ENCODE results near the gene TXN2.
"Not testable (repeated sequence)": the region's sequence is repeated elsewhere in the genome, so short reads cannot be mapped to it uniquely, and the experiment has no call there.

Gene TXN2, protein sequence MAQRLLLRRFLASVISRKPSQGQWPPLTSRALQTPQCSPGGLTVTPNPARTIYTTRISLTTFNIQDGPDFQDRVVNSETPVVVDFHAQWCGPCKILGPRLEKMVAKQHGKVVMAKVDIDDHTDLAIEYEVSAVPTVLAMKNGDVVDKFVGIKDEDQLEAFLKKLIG

DNA sequence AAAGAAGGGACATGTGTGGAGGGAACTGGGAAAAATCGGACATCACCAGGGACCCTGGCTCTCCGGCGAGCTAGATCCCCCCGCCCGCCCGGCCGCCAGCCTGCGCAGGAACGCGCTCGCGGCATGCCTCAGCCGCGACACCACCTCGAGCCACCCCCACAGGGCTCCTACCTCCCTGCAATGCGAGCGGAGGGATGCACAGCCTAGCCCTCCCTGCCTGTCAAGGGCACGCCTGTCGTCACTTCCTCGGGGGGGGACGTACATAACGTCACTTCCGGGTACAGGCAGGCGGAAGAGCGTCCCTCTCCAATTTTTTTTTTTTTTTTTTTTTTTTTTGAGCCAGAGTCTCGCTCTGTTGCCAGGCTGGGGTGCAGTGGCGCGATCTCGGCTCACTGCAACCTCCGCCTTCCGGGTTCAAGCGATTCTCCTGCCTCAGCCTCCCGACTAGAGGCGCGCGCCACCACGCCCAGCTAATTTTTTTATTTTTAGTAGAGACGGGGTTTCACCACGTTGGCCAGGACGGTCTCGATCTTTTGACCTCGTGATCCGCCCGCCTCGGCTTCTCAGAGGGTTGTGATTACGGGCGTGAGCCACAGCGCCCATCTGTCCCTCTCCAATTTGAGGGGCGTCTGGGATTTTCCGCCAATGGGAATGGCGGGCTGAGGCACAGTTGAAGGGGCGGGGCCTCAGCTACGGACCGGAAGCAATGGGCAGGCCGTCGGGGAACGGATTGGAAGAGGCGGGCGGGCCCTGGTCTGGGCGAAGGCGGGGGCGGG is at the start of gene TXN2:
TSS of gene TXN2 (minus strand) at position 248 of the 776 bp plus-strand sequence. CDS start 803 bp downstream, outside the sequence.
- peak; percentile 92 for DNase-seq (ENCODE audit: low read depth)

DNA sequence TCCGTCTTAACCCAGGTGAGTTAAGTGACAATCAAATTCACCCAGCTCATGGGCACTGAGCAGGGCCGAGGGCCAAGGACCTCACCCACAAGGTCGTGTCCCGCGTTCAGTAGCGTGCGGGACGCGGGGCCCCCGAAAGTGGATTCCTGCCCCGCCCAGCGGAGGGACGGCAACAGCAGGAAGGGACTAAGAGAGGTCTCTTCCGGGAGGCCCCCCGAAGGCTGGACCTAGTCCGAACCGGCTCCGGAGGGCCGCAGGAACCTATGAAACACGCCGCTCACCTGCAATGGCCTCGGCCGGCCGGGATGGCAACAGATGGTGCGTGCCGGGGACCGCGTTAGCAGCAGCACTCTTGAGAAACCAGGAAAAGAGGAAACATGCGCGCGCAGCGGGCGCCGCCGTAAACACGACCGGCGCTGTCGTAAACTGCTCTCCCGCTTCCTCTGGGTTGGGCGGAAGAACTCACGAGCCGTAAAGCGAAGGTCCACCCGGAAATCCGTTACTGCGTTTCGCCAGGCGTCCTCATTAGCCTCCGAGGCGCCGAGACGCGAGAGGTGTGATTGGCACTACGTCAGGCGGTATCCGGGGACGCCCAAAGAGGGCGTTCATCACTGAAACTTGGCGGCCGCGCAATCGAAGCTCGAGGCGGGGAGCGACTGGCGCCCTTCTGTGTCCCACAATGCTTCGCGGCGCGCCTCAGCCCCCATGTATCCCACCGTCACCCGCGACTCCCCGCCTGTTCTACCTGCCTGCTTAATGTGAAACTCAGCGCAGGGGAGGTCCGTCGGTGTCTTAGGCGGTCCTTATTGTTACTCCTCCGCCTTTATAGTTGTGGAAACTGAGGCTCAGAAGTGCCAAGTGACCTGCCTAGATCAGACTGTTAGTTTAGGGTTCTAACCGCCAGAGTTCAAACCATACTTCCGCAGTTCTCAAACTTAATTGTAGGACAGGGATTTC is 47.6 kb upstream of the TXN2 start, which contains the start of gene EIF3D:
TSS of gene EIF3D (minus strand) at position 372 of the 957 bp plus-strand sequence. CDS start 3,045 bp downstream, outside the sequence.
- DNase-seq (ENCODE audit: low read depth): peak; percentile 97

DNA sequence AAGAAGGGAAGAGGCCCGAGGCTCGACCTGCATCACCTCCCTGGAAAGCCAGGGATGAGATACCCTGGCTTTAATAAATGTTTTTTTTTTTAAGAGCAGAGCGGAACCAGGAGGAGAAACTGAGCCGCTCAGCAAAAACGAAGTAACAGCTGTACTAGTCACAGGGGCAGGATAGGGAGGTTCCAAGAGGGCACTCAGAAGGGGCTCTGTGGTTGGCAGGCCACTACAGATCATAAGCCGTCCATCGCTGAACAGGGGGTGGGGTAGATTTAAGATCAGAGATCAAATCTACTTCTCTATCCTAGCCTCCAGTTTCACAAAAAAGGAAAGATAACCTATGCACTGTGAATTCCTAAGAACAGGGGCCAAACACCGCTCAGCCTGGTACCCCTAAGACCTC is 46.9 kb upstream of the TXN2 start:
- DNase-seq (ENCODE audit: low read depth): no peak

DNA sequence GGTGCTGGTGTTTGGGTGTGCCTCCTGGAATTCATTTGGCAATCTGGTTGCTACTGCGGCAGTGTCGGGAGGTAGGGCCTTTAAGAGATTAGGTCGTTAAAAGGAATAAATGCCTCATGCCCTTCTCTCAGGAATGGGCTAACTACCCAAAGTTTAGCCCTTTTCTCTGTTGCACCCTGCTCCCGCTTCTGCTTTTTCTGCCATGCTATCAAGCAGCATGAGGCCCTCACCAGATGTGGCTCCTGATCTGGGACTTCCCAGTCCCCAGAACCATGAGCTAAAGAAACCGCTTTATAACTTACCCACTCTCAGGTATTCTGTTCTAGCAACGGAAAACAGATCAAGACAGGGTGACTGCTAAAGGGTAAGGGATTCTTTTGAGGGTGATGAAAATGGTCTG is 41.2 kb upstream of the TXN2 start:
- no peak for DNase-seq (ENCODE audit: low read depth)

DNA sequence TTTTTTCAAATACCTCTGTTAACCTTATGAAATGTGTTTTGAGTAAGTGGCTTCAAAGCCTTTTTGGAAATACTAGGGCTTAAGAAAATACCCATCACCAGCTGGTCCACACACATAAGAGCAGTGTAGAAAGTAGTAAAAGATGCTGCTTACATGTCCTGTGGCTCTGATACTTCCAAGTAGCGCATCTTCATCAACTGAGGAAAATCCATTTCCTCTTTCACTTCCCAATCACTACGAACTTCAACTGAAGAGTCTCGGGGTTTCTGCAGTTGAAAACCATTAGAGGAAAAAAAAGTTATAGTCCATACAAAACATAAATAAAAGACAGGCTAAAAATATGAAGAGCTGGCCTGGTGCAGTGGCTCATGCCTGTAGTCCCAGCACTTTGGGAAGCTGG is 39.0 kb upstream of the TXN2 start:
- no peak for DNase-seq (ENCODE audit: low read depth)

DNA sequence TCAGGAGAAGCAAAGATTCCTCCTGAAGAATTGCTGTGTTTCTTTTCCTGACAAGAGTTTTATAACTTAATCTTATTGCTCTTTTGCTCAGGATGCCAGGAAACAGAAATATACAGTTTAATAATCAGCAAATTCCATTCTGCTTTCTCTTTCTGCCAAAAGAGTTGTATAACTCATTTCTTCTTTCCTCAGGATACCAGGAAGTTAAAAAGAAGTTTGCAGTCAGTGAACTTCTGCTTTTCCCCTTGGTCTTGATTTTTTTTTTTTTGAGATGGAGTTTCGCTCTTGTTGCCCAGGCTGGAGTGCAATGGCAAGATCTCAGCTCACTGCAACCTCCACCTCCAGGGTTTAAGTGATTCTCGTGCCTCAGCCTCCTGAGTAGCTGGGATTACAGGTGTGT is 38.5 kb upstream of the TXN2 start:
- not testable (repeated sequence) for DNase-seq (ENCODE audit: low read depth)

DNA sequence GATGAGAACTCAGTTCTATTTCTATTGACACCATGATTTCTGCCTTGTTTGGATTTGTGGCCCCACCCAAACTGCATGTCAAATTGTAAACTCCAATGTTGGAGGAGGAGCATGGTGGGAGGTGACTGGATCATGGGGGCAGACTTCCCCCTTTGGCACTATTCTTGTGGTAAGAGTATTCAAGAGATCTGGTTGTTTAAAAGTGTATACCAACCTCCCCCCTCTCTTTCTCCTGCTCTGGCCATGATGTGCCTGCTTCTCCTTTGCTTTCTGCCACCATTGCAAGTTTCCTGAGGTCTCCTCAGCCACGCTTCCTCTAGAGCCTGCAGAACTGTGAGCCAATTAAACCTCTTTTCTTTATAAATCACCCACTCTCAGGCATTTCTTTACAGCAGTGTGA is 33.3 kb upstream of the TXN2 start:
- DNase-seq (ENCODE audit: low read depth): no peak

DNA sequence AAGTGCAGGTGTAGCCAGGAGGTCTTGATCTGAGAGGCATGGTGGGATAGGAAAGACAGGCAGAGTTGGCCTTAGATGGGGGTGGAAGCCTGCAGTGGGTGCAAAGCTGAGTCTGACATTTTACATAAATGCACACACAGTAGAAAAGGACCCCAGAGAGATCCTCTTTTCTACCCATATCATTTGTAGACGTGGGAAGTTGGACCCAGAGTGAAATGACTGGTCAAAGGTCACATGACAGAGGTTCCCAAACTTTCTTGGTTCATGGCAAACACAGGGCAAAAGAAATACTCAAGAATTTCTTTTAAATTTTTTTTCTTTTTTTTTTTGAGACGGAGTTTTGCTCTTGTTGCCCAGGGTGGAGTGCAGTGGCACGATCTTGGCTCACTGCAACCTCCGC is 31.6 kb upstream of the TXN2 start:
- no peak for DNase-seq (ENCODE audit: low read depth)

DNA sequence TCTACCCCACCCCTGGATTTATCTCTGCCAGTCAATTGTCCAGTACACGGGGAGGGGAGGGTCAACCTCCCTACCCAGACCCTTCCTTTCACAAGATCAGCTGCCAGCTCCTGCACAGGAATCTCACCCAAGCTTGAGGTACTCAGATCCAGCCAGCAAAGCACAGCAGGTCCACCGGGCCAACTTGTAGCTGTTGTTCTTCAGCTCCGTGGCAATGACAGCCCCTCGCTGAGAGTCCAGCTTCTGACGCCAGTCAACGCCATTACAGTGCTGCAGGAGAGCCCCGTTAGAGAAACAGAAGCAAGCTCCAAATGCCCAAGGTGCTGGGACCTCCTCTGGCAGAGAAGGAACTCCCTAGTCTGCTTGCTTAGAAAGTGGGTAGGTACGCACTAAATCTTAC is 30.9 kb upstream of the TXN2 start:
- DNase-seq (ENCODE audit: low read depth): no peak

DNA sequence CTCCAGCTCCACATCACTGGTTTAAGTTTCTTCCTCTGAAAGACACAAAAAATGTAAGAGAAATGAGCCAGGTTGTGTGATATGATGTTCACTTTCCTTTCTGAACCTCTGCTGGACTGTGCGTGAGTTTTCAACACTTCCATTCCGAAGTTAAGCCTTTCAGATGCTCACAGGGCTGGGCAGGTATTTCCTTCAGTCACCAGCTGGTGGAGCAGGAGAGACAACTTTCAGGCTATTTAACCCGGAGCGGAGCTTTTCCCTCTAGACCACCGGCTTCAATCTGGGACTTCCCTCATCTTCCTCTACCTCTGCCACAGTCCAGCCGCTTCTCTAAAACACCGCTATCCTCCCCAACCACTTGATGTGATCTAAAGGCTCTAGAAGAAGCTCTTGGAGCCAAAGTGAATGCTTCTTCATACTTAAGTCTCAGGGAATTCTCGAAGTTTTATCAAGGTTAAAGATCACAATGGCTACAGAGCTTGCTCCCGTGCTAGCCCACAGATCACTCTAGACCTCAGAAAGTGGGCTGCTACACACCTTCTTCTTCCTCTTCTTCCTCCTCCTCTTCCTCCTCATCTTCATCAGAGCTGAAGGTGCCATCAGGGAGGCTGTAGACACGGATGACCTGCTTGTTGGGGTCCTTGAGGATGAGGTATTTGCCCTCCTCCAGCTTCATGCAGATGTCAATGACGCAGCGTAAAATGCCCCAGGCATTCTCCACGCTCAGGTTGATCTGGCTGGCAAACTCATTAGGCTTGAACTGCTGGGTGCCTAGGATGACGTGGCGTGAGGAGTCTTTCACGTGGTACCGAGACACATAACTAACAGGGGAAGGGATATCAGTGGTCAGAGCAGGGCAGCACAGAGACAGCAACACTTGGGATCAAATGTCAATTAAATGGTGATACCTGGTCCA is 29.8 kb upstream of the TXN2 start:
- DNase-seq (ENCODE audit: low read depth): peak; percentile 18

DNA sequence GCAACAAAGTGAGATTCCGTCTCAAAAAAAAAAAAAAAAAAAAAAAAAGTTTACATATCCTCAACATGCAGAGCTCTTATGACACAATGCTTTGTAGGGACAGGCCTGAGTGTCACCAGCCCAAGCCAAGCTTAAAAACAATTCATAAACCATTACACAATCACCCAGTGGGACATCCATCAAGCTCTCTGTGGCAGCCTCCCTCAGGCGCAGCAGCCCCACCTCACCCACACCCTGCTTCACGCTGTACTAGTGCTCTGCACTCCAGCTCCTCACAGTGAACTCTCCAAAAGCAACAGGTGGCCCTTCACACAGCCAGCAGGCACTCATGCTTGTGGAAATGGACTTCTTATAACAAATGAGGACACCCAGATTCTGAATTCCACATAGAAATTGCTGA is 28.9 kb upstream of the TXN2 start:
- no peak for DNase-seq (ENCODE audit: low read depth)

DNA sequence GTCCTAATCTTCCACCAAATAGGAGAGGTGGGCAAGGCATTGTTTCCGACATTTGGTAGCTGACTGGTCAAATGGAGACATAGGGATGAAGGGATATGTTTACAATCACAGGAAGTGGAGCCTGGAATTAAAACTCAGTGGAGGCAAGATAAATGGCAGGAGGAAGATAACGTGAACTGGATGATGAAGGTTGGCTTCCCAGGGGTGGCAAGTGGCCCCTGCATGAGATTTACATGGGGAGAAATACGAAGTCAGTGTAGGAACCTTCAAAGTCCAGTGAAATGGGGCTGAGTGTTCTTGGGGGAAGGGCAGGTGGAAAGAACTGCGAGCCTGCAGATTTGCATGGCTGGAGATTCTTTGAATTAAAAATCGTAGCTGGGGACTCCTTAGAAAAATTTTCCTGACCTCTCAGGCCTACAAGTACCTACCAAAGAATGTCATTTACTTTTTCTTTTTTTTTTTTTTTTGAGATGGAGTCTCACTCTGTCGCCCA is 26.1 kb upstream of the TXN2 start:
- no peak for DNase-seq (ENCODE audit: low read depth)

DNA sequence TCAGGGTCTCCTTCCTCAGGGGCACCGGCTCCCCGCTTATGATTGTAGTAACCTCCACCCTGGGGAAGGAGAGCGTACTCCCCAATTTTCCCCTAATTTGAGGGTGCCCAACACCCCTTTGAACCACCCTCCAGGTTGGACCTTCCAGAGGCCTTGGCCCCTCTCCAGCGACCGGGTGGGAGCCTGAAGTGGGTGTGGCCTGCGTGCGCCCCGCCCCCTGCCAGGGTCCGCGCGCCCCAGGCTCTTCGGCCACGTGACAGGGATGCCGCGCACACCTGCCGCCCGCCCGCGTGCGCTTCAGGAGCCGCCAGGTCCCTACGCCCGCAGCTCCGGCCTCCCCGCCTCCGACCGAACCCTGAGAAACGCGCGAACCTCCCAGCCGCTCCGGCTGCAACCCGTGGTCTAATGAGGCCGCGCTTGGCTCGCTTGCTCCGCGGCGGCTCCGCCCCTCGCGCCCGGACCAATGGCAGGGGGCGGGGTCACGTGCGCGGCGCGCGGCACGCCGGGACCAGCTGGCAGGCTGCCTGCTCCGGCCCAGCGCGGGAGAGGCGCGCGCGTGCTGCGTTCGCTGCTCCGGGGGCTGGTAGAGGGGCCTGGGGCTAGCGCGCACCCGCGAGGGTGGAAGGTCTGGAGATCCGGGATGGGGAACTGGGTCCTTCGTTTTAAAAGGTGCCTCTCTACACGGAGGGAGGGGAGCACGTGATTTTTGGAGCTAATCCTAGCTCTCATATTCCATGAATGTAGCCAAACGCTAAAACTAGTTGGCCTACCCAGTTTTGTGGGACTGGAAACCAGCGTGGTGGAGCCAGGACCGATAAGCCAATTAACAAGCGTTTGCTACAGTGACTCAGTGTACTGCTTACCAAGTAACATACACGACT is 25.4 kb upstream of the TXN2 start, which contains the start of gene FOXRED2:
TSS of gene FOXRED2 (minus strand) at position 404 of the 881 bp plus-strand sequence. CDS start 618 bp downstream, outside the sequence.
- DNase-seq (ENCODE audit: low read depth): peak; percentile 85

DNA sequence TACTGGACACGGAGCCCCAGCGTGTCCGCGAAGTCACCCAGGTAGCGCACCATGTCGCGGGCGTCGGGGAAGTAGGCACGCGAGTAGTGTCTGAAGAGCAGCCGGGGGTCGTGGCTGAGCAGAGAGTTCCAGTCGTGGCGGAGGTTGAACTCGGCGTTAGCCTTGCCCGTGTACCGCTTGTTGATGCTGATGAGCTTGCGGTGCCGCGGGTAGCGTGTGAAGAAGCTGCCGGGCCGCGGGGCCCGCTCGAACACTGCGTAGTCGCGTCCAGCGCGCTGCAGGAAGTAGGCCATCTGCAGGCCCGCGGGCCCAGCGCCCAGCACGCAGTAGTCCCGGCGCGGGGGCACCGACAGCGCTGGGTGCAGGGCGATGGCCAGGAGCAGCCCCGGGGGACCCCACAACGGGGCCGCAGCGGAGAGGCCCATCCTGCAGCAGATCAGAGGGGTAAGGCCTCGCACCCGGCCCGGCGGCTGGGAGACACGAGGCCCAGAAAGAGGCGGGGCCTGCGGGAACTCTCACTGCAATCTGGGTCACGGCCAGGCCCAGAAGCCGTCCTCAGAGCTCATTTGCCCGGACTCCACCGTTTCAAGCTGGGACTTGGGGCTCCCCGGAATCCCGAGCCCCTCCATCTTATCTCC is 24.7 kb upstream of the TXN2 start:
- no peak for DNase-seq (ENCODE audit: low read depth)

DNA sequence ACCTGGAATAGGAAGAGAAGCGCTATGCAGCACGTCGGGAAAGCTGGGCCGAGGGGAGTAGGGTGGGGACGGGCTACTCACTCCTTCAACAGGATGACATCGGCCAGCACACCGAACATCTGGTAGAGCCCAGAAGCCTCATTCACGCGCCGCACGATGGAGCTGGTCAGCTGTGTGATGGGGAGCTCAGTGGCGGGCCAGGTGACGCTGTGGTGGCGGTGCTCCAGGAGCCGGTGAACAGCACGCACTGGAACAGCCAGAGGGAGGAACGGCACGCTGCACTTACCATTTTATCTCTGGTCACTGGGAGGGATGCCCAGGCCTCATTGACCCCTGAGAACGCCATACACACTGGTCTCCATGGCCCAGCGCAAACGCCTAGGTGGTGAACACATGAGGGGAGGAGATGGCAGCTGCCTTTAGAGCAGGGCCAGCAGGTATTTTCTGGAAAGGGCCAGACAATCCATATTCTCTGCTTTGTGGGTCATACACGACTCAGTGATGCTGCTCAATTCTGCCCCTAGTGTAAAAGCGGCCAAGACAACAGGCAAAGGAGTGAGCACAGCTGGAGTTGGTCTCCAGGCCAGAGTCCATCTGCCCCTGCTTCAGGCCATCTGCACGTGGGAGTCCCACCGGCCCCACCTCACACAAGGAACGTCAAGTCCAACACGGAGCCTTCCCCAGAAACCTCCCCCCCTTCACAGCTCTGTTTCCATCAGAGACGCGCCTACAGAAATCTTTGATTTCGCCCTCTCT is 16.6 kb upstream of the TXN2 start:
- DNase-seq (ENCODE audit: low read depth): no peak

DNA sequence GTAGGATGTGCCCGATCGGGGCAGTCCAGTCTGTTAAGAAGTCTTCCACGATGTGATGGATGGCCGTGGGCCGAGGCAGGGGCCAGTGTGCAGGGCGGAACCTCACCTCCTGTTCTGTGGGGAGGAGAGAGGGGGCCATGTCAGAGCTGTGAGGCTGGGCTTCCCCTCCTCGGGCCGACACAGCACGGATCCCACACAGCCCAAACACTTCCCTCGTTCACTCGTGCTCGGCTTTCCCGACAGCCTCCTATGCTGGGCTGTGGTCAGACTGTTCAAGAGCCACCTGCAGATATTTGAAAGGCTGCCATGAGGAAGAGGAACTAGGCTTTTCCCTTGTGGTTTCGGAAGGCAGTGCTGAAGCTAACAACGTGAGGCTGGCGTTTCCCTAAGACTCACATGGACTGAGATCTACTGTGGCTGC is 12.3 kb upstream of the TXN2 start:
- no peak for DNase-seq (ENCODE audit: low read depth)

DNA sequence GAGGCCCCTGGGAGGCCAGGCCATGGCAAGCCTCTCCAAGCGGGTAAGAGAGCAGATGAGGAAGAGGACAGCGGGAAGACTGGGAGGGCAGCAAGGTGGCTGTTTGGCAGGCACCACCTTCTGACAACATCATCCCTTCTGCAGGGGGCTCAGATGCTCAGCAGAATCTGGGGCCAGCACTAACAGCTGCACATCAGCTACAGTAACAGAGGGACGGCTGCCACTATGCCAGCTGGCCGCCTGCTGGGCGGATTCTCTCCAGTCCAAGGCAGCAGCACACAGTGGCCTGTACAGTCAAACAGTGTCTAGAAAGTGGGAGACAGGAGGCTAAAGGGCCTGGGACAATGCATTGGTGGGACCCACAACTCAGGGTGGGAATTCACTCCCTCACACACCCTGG is 10.7 kb upstream of the TXN2 start:
- DNase-seq (ENCODE audit: low read depth): no peak

DNA sequence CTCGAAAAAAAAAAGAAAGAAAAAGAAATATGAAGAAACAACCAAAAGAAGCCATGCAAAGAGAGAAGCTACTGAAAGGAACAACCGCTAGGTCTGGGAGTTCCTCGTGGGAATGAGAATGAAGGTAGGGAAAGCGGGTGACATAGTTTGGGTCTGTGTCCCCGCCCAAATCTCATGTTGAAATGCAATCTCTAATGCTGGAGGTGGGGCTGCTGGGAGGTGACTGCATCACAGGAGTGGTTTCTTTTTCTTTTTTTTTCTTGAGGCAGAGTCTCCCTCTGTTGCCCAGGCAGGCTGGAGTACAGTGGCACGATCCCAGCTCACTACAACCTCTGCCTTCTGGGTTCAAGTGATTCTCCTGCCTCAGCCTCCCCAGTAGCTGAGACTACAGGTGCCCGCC is 9.7 kb upstream of the TXN2 start:
- DNase-seq (ENCODE audit: low read depth): no peak
